OCI-M2 (cell line): ENCODE results near the gene MBNL1.
"Not testable (repeated sequence)": the region's sequence is repeated elsewhere in the genome, so short reads cannot be mapped to it uniquely, and the experiment has no call there.

Experiments
- DNase-seq: peaks from one replicate; lab custom pipeline; 2025; ENCODE audit not compliant: unreplicated experiment; lab: John Stamatoyannopoulos, UW

The MBNL1 gene

DNA sequence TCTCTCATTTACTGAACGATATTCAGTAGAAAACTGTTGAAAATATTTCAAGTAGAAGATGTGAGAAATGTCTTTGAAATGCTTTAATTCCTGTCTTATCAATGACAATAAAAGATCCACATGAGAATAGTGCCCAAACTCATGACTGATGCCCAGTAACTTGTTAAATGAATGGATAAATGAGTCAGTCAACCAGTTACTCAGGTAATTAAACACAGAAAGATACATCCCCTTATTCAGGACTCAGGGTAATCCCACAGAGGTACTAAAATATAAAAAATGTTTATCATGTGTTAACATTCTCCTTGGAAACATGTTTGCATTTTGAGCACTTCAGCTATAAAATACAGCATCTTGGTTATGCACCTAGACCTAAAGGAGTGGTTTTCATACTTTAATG, 169.5 kb downstream of the MBNL1 start:
- DNase-seq: no peak

DNA sequence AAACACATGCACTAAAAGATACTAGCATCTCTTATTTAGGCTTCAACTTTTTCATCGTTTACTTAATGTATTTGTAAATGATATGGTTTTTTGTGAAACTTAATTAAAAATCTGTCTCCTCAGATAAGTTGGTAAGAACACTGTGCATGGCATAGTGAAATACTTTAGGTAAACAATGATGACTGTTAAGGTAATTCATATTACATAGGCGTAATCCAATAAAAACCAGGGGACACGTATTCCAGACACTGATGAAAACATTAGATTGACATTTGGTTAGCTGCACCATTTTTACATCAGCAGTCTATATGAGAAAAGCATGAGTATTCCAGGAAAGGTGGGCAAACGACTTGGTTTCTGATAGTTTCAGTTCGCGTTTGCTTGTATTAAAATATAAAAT, 170.0 kb downstream of the MBNL1 start:
- DNase-seq: no peak

DNA sequence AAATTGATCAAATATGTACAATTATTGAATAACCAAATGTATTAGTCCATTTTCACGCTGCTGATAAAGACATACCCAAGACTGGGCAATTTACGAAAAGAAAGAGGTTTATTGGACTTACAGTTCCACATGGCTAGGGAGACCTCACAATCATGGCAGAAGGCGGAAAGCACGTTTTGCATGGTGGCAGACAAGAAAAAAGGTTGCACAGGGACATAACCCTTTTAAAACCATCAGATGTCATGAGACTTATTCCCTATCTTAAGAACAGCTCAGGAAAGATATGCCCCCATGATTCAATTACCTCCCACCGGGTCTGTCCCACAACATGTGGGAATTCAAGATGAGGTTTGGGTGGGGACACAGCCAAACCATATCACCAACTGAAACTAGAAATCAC, 171.5 kb downstream of the MBNL1 start:
- DNase-seq: not testable (repeated sequence)

DNA sequence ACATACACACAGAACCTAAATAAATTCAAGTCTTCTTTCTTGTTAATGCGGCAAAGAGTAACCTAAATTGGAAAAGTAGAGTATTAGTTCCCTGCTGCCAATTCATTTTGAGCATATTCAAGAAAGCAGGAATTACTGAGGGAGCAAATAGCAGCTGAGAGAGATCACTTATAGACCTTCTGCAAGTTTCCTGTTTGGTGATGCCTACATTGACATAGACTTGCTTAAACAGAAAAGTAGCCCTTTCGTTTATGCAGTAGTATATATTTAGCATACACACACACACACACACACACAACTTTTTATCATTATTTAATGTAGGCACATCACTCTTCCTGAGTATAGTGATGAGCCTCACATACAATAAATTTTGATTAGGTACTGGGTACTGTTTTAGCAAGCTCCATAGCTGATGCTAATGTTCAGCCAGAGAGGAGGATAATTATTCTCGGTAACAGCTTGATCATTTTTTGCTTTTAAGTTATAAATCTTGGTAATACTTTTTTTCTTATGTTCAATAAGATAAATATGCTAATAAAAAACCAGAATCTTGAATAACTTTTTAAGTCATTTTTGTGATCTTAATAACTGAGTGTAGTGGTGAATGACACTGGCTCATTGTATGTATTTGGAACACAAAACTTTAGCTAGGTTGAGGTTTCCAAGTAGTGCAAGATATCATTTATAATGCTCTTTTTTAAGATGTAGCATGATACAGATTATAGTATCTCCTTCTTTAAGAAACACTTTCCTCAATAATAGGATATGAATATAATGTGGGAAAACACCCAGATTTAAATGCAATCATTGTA, 174.7 kb downstream of the MBNL1 start:
- DNase-seq: no peak

DNA sequence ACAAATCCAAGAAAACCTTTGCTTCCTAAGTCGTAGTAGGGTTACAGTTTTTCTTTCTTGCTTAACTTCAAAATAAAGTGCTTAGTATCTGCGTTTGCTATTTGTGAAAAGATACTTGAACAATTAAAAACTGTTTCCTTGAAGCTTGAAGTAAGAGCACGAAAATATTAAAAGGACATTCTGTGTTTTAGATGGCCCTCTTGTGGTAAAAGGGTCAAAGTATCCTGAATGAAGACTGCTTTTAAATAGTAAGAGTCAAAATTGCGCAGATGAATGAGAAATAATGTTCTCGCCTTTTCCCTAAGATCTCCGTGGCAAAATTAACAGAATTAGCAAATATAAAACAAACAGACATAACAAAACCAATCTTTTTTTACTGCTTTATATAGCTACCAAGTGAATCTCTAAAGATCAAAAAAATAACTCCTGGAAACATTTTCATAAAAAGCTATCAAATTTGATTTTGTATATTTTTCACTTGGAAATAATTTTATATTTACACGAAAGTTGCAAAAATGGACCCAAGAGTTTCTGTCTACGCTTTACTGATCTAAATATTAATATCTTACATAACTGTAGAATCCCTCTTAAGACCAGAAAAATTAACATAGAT, 175.4 kb downstream of the MBNL1 start:
- DNase-seq: no peak

DNA sequence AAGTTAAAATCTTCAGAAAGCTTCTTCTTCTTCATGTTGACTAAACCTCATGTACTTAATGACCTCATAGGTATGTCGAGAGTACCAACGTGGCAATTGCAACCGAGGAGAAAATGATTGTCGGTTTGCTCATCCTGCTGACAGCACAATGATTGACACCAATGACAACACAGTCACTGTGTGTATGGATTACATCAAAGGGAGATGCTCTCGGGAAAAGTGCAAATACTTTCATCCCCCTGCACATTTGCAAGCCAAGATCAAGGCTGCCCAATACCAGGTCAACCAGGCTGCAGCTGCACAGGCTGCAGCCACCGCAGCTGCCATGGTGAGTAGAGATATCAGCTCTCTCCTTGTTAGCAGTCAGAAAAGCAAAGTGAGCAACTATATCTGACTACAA, 176.5 kb downstream of the MBNL1 start:
- DNase-seq: no peak

DNA sequence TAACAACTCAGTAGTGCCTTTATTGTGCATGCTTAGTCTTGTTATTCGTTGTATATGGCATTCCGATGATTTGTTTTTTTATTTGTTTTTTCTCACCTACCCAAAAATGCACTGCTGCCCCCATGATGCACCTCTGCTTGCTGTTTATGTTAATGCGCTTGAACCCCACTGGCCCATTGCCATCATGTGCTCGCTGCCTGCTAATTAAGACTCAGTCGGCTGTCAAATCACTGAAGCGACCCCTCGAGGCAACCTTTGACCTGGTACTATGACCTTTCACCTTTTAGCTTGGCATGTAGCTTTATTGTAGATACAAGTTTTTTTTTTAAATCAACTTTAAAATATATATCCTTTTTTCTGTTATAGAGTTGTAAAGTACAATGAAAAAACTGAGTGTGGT, 177.8 kb downstream of the MBNL1 start:
- DNase-seq: no peak

DNA sequence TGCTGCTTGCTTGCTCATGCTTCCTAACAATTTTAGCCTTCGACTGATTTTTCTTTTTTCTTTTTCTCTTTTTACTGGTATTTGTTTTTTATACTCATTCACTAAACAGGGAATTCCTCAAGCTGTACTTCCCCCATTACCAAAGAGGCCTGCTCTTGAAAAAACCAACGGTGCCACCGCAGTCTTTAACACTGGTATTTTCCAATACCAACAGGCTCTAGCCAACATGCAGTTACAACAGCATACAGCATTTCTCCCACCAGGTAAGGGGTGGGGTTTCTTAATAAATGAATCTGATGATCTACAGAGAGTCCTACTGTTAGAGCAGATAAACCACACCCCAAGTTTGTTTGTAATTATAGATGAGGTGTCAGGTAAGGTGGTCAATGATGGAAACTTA, 178.8 kb downstream of the MBNL1 start:
- DNase-seq: no peak

DNA sequence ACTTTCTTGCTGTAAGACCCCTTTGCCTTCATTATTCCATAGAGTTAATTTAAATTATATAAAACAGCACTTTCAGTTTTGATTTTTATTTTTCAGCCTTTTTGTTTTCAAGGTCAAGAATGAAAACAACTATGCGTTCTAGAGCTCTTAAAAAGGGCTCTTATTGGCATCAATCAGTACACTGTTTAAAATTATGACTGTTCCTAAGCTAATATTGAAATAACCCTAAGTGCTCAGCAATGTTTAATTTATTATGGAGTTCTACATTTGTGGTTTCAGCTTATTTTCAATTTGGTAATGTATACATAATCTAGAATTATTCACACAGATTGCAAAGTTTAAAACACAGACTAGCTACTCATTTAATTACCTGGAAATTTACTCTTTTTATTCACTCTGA, 179.4 kb downstream of the MBNL1 start:
- DNase-seq: no peak

DNA sequence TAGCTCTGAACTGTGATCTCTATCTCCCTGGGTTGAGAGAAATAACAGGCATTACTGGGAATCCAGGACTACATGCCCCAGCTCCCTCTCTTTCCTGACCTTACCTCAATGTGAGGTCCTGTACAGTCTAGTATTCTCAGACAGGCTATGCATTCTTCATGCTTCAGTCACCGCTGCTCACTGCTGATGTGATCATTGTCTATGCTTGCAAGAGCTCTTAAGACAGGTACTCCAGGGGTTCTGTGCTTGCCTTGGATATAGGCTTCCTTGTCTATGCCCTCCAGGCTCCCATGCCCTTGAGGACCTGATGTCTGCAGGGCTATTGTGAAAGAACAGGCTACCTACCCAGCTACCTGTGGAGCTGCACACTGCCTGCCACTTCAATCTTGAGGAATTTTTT, 183.6 kb downstream of the MBNL1 start:
- DNase-seq: no peak

DNA sequence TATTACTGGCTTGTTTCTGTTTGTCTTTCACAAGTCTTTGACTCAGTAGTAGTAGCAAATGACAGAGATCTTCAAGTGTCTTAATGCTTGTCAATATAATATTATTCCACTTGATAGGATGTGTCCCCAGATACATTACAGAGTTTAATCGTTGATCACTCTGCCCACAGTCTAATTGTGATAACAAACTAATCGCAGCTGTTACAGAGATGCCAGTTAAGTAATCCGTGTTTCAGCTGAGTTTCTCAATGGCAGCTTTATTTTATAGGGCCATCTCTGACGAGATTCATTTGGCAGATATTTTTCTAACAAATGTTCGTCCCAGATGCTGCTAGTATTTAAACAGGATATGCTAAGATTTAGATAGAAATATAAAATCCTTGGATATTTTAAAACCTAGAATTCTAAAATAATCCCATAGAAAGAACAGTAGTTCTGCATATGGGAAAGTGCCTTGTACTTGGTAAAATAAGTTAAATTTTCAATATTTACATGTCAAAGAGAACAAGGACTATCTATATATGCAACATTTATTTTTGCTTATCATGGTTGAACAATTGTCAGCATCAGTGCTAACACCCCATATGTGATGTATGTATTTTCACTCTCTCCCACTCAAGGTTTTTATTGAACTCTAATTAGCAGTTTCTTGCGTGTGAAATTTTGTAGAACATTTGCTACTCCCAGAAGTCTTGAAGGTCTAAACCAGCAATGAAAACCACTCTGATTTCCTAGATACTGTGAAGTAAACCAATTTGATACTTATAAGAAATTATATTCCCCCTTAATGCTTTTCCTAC, 185.5 kb downstream of the MBNL1 start:
- no peak for DNase-seq

DNA sequence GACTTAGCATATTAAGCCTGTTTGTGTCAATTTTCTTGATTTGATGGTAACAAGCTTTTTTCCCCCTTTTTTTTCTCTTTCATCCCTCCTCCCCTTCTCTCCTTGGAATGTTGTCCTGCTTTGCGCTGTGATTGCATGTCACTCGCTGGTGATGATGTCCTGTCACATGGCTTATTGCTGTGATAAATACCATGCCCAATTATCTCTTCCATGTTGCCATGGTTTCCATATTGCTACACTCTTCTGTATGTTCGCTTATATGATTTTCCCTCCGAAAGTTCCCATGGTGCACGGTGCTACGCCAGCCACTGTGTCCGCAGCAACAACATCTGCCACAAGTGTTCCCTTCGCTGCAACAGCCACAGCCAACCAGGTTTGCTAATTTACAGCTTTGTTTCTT, 187.3 kb downstream of the MBNL1 start:
- no peak for DNase-seq

DNA sequence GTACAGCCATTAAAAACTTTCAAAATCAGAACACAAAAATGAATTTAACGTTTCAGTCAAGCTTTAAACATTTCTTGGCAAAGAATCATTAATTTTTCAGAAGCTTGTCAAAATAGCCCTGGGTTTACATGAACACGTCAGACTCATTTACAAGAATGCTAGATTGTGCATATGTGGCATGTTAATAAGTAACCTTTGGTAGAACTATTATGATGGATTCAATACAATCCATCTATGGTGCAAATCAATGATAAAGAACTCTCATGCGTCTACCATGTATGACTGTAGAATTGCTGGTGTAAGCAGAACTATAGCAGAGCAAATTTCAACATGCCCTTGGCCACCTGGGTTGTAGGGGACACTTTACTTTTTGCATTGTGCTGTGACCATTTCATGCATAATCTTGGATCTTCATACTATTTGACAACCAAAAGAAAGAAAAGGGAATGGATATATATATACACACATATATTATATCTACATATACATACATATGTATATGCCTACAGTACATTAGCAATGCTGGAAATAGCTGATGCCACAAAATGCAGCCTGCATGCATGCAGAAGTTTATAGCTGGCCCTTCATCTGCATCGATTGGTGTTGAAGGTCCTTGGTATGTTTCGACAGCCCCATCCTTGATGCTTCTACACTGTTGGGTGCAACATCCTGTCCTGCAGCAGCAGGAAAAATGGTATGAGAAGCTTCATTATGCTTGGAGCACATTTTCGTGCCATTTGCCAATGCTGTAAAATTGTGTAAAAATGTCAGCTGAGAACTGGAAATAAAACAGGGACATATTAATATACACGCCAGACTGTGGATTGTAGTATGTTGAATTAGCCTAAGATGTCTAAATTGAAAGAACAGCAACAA, 189.0 kb downstream of the MBNL1 start:
- DNase-seq: no peak

DNA sequence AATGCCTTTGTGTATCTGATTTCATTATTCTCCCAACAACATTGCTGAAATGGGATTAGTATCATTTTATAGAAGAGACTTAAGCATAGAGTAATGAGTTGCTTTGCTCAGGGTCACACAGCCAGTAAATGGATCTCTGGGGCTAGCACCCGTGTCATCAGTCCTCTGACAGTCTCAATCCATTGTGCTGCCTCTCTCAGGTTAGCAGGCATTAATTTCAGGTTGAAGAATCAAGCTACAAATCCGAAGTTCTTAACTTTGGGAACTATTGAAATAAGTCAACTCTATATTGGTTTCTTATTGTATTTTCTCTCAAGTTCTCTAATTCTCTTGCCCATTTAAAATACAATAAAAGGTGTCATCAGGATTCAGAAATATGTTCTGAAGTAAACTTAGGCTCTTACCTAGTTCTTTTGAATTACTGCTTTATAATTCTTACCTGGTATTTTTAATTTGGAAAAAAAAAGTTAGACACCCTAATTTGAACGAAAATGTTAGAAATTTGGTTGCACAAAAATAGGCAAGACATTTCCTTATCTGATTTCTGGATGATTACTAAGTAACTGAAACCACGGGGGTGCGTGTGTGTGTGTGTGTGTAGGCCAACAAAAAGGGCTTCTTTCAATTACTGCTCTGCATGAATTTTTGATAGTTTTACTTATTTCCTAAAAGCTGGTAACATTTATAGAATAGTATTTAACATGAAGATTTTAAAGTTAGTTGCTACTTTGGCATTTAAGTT, 189.8 kb downstream of the MBNL1 start:
- DNase-seq: no peak

DNA sequence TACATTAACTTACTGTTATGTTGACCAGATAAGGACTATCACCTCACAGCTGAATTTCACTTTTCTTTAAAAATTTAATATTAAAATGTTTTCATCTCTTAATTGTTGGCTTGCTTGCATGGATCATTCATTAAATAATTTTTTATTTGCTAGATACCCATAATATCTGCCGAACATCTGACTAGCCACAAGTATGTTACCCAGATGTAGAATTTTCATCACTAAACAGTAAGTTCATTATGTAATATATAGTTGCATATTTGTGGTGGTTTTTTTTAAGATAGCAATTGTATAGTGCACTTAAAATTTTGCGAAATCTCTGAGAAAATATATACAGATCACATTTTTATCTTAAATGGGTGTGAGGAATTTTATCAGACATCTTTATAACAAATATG, 190.4 kb downstream of the MBNL1 start:
- DNase-seq: no peak

DNA sequence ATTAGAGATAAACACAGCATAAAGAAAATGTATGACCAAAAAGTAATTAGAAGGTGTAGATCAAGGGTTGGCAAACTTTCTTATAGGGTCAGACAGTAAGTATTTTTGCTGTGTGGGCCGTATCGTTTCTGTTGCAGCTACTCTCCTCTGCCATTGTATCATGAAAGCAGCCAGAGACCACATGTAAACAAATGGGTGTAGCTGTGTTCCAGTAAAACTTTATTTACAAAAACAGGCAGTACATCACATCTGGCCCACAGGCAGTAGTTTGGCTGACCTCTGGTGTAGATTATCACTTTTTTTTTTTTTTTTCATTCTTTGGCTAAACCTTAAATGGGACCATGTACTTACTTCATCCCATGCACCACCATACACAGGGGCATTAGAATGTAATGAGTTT, 190.8 kb downstream of the MBNL1 start:
- no peak for DNase-seq

DNA sequence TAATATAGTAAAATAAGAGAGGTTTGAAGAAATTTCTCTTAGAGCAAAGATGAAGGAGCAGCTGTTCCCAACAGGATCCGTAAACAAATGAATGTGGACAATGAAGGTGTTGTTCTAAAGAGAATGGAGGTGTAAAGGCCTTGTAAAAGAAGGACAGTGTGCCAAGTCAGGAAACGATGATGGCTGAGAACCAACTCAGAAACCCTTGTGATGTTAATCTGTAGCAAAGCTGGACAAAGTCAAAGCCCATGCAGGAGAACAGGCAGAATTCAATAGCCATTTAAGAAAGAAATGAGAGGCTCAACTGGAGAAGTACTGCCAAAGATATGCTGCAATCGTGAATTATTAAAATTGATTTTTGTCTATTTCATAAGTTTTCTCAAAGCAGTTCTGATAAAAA, 192.2 kb downstream of the MBNL1 start:
- DNase-seq: no peak

DNA sequence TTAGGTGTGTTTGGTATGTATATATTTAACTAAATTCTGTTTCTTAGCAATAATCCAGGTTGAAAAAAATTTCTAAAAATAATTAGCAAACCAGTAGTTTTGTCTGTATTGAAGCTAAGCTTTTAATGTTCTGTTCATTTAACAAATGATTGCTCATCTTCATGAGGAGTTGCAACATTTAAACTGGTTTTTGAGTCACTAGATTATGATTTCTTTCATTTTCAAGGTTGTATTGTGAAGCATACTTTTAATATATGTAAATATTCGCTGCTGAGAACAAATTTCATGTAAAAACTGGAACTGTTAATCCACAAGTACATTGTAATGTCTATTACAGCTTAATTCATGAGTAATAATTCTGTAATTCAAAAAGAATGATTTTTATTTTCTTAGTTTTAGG, 192.7 kb downstream of the MBNL1 start:
- no peak for DNase-seq

DNA sequence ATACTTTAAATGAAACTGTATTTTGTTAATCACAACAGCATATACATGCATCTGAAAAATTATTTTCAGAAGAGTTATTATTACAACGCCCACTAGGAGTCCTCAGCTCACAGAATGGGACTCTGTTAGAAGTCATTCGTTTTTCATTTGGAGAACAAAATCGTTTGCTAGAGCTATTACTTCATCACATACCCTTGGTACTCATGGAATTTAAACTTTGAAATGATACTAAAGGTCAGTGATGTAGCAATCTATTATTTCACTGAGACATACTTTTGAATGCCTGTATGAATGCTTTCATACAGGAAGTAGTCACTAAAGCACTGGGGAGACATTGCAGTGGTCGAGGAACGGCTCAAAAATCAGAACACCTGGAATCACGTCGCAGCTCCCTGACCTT, 198.1 kb downstream of the MBNL1 start:
- DNase-seq: no peak

DNA sequence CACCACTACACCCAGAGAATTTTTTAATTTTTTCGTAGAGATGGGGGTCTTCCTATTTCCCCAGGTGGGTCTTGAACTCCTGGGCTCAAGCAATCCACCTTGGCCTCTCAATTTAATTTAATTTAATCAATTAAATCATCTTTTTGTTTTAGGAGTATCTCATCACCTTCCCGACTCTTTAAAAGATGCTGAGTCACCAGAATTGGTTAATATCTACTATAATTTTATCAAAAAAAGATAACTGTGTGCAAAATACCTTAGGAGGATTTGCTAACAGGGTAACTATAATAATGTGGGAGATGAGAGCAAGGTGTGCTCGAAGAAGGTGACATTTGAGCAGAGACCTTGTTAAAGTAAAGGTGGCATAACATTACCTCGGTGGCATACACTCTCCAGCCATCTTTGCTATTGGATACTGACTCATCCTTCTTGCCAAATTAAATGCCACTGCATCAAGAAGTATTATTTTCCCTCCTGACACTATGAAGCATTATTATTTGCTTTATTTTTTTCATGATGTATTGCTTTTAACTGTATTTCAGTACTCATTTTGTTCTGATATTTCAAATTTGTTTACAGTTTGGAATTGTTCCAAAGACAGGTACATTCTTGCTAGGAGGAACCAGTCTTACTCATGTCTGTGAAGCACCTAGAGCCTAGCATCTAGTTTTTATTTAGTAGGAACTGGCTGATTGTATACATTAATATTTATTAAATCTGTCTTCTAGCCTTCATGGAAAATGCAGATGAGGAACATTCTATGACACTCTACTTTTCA, 200.7 kb downstream of the MBNL1 start:
- no peak for DNase-seq
